GM13977 (cell line): Measurements from ENCODE around the gene LIMCH1.
"Not testable (repeated sequence)": the region's sequence is repeated elsewhere in the genome, so short reads cannot be mapped to it uniquely, and the experiment has no call there.

Source experiments
- DNase-seq: peaks from one replicate; pipeline ENCODE4 v3.0.0; 2012; ENCODE audit warnings: low spot score
- CTCF ChIP-seq: IDR thresholded peaks from 2 replicates; pipeline ENCODE4 v1.5.1; 2012; ENCODE audit warnings: mild to moderate bottlenecking, control low read depth; ENCODE audit not compliant: insufficient read depth; ENCODE audit errors: extremely low read depth, missing control alignments
- in situ Hi-C: fragments of 300-500 bp; cut with MboI; formaldehyde crosslinking; loops from one replicate; pipeline ENCODE4 v1.12.0; 2022; ENCODE audit warnings: low sequenced_read_pairs, low pct_unique_long_range_greater_than_20kb, mixed read lengths, inconsistent platforms; ENCODE audit not compliant: unreplicated experiment

The LIMCH1 gene

GRCh38 chr4:41696131-41696530 is 158.2 kb downstream of the LIMCH1 start:
- DNase-seq = no peak
- in situ Hi-C loops = no loop called here
- TF ChIP-seq CTCF = no peak

GRCh38 chr4:41696763-41697162 is 158.8 kb downstream of the LIMCH1 start:
- TF ChIP-seq CTCF = no peak
- in situ Hi-C loops = no loop called here
- no peak for DNase-seq

- no peak for DNase-seq
- TF ChIP-seq CTCF = no peak
- in situ Hi-C loops = no loop called here
Observed at GRCh38 chr4:41701983-41702382, 164.0 kb downstream of the LIMCH1 start.

GRCh38 chr4:41702770-41703169 is 164.8 kb downstream of the LIMCH1 start:
- no peak for DNase-seq
- in situ Hi-C loops = no loop called here
- TF ChIP-seq CTCF = no peak

- in situ Hi-C loops = no loop called here
- DNase-seq = no peak
- TF ChIP-seq CTCF = no peak
Observed at GRCh38 chr4:41703785-41704184, 165.8 kb downstream of the LIMCH1 start.

GRCh38 chr4:41709844-41710481 is 172.0 kb downstream of the LIMCH1 start:
- TF ChIP-seq CTCF = no peak
- no peak for DNase-seq
- in situ Hi-C loops = no loop called here

GRCh38 chr4:41711654-41712053 is 173.7 kb downstream of the LIMCH1 start:
- DNase-seq, in situ Hi-C loops: not testable (repeated sequence)
